ENCODE results near the gene ZBTB18. TPM values are rescaled to one million over a fixed set of nuclear protein-coding genes. Genes with fewer than 3 reads are reported as not detected.
"Not testable (repeated sequence)": the region's sequence is repeated elsewhere in the genome, so short reads cannot be mapped to it uniquely, and the experiment has no call there.

ZBTB18 gene
- total RNA-seq, 2 donors from 2014 or later = 15.4 to 17.9 TPM

DNA sequence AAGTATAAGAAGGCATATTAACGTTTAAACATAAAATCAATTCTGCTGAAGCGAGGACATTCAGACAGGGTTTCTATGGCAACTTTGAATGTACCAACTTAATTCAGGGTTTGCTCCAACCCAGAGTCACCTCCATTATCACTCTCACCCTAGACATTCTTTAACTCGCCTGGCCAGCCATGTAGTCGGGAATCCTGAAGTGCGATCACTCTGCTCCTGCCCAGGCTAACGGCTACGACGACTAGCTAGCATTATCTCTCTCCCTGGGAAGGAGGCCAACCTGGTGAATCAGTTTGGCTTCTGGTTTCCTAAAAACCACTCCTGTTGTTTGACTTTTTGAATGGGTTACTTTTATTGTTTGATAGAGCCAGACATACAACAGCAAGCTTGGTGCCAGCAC lies 38.9 kb upstream of the ZBTB18 start:
- no peak overlapping the region for H3K4me3 Mint-ChIP-seq
- WGBS, 2 experiments (ENCODE audit: insufficient coverage in 1 of 2, insufficient read length in 1 of 2) = 58 to 66% methylated on average over 5 to 8 of the region's 8 CpGs

DNA sequence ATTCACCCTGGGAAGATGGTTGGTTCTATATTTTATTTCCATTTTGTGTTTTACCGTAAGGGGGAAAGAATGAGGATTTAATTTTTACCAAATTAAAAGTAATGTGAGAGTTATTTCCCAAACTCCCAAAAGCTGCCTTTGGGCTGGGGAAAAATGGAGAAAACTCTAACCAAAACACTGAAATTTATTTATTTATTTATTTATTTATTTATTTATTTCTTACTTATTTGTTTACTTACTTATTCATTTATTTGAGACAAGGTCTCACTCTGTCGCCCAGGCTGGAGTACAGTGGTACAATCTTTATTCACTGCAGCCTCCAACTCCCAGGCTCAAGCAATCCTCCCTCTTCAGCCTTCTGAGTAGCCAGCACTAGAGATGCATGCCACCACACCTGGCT lies 38.0 kb upstream of the ZBTB18 start:
- H3K36me3 ChIP-seq (ENCODE audit: control insufficient read depth, insufficient read depth, low read length) = no peaks in the 10 kb centered on the region
- no peak overlapping the region for H3K9ac ChIP-seq (ENCODE audit: extremely low read depth, low read length, poor library complexity, severe bottlenecking)
- Mint-ChIP-seq H3K9me3 (no peaks in the 10 kb centered on the region), H3K36me3 (ENCODE audit: low read depth) (no peaks in the 10 kb centered on the region), H3K27ac (no peak overlapping the region), H3K4me1 (peaks cover 1% of the 10 kb centered on the region), H3K27me3 (ENCODE audit: insufficient read depth) (no peaks in the 10 kb centered on the region), H3K4me3 (no peak overlapping the region)
- 83 to 100% methylated on average over 1 to 2 of the region's 2 CpGs for WGBS, 2 experiments (ENCODE audit: insufficient coverage in 1 of 2, insufficient read length in 1 of 2)
- no peaks in the 10 kb centered on the region for H3K9me3 ChIP-seq (ENCODE audit: control insufficient read depth, low read length)
- no peak overlapping the region for H3K27ac ChIP-seq (ENCODE audit: low read depth, low read length)
- no peaks in the 10 kb centered on the region for H3K27me3 ChIP-seq (ENCODE audit: control insufficient read depth, insufficient read depth, low read length, poor library complexity, severe bottlenecking)
- TF ChIP-seq, protein P1, sequence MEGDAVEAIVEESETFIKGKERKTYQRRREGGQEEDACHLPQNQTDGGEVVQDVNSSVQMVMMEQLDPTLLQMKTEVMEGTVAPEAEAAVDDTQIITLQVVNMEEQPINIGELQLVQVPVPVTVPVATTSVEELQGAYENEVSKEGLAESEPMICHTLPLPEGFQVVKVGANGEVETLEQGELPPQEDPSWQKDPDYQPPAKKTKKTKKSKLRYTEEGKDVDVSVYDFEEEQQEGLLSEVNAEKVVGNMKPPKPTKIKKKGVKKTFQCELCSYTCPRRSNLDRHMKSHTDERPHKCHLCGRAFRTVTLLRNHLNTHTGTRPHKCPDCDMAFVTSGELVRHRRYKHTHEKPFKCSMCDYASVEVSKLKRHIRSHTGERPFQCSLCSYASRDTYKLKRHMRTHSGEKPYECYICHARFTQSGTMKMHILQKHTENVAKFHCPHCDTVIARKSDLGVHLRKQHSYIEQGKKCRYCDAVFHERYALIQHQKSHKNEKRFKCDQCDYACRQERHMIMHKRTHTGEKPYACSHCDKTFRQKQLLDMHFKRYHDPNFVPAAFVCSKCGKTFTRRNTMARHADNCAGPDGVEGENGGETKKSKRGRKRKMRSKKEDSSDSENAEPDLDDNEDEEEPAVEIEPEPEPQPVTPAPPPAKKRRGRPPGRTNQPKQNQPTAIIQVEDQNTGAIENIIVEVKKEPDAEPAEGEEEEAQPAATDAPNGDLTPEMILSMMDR (conservative IDR thresholded peaks at IDR 0.05) = no peak
- no peaks in the 10 kb centered on the region for H3K4me1 ChIP-seq (ENCODE audit: control insufficient read depth, insufficient read depth, low read length)
- no peak for DNase-seq
- H3K4me3 ChIP-seq (ENCODE audit: low read length) = no peak overlapping the region

More for the DNA sequence above, 38.9 kb upstream of the ZBTB18 start:
- Histone ChIP-seq H3K9ac (ENCODE audit: extremely low read depth, low read length, poor library complexity, severe bottlenecking) (no peak overlapping the region), H3K27ac (ENCODE audit: low read depth, low read length) (peak overlapping the region; percentile 86), H3K4me1 (ENCODE audit: control insufficient read depth, insufficient read depth, low read length) (no peaks in the 10 kb centered on the region), H3K36me3 (ENCODE audit: control insufficient read depth, insufficient read depth, low read length) (no peaks in the 10 kb centered on the region), H3K27me3 (ENCODE audit: control insufficient read depth, insufficient read depth, low read length, poor library complexity, severe bottlenecking) (no peaks in the 10 kb centered on the region), H3K9me3 (ENCODE audit: control insufficient read depth, low read length) (no peaks in the 10 kb centered on the region), H3K4me3 (ENCODE audit: low read length) (no peak overlapping the region)
- no peaks in the 10 kb centered on the region for H3K9me3 Mint-ChIP-seq
- H3K27me3 Mint-ChIP-seq (ENCODE audit: insufficient read depth) = no peaks in the 10 kb centered on the region
- TF ChIP-seq, protein P1 (conservative IDR thresholded peaks at IDR 0.05) = no peak
- no peak overlapping the region for H3K27ac Mint-ChIP-seq
- DNase-seq = peak; percentile 56
- H3K4me1 Mint-ChIP-seq = peaks cover 1% of the 10 kb centered on the region
- no peaks in the 10 kb centered on the region for H3K36me3 Mint-ChIP-seq (ENCODE audit: low read depth)

DNA sequence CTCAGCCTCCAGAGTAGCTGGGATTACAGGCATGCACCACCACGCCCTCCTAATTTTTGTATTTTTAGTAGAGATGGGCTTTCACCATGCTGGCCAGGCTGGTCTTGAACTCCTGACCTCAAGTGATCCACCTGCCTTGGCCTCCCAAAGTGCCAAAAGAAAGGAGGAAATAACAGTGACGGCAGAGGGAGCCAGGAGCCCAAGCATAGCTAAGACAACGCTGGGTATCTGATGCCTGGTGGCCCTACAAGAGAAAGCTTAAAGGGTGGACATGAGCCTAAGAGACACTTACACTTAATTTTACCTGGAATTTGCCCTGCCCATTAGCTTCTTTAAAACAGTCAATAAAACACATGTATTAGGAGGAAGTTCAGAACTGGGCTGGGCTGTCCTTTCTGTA lies 36.2 kb upstream of the ZBTB18 start:
- not testable (repeated sequence) for H3K27me3 ChIP-seq (ENCODE audit: control insufficient read depth, insufficient read depth, low read length, poor library complexity, severe bottlenecking); H3K36me3 ChIP-seq (ENCODE audit: control insufficient read depth, insufficient read depth, low read length); H3K27ac ChIP-seq (ENCODE audit: low read depth, low read length); H3K27ac Mint-ChIP-seq; H3K9me3 ChIP-seq (ENCODE audit: control insufficient read depth, low read length); H3K9ac ChIP-seq (ENCODE audit: extremely low read depth, low read length, poor library complexity, severe bottlenecking); H3K4me3 Mint-ChIP-seq; H3K4me1 Mint-ChIP-seq; H3K36me3 Mint-ChIP-seq (ENCODE audit: low read depth); H3K9me3 Mint-ChIP-seq; H3K4me1 ChIP-seq (ENCODE audit: control insufficient read depth, insufficient read depth, low read length); H3K4me3 ChIP-seq (ENCODE audit: low read length); H3K27me3 Mint-ChIP-seq (ENCODE audit: insufficient read depth)
- peak; percentile 50 for DNase-seq
- 69 to 89% methylated on average over 2 to 3 of the region's 3 CpGs for WGBS, 2 experiments (ENCODE audit: insufficient coverage in 1 of 2, insufficient read length in 1 of 2)
- TF ChIP-seq, protein P1 (conservative IDR thresholded peaks at IDR 0.05) = peak; percentile 54
